Activated CD8-positive, alpha-beta memory T cell treated with anti-CD3 and anti-CD28 coated beads, Interleukin-2, amount 50 U/mL, for 48 hours (primary cell): ENCODE data around the gene ARMC10.
"Not testable (repeated sequence)": the region's sequence is repeated elsewhere in the genome, so short reads cannot be mapped to it uniquely, and the experiment has no call there.

Experiments used
- DNase-seq: peaks from one replicate; pipeline ENCODE4 v3.0.0-alpha.2; 2020

The ARMC10 gene

GRCh38 chr7:103129702-103130549 is 55.0 kb downstream of the ARMC10 start:
- DNase-seq, result no peak

GRCh38 chr7:103130901-103131624 is 56.1 kb downstream of the ARMC10 start:
- no peak for DNase-seq

- no peak for DNase-seq
Observed at GRCh38 chr7:103132995-103133688, 58.2 kb downstream of the ARMC10 start.

GRCh38 chr7:103134836-103135554 is 60.1 kb downstream of the ARMC10 start:
- DNase-seq, result no peak

- DNase-seq, result no peak
Observed at GRCh38 chr7:103140061-103140460, 65.1 kb downstream of the ARMC10 start.

GRCh38 chr7:103140685-103141084 is 65.7 kb downstream of the ARMC10 start:
- DNase-seq, result no peak

GRCh38 chr7:103141753-103142404 is 66.9 kb downstream of the ARMC10 start:
- no peak for DNase-seq

- DNase-seq, result no peak
Observed at GRCh38 chr7:103142494-103142893, 67.6 kb downstream of the ARMC10 start.

- DNase-seq, result no peak
Observed at GRCh38 chr7:103143868-103144267, 68.9 kb downstream of the ARMC10 start.

GRCh38 chr7:103144754-103145153 is 69.8 kb downstream of the ARMC10 start:
- DNase-seq, result not testable (repeated sequence)

- DNase-seq, result no peak
Observed at GRCh38 chr7:103148131-103148993, 73.4 kb downstream of the ARMC10 start.
